Measurements from ENCODE around the gene ATP6V1C2.

GRCh38 chr2:10759151-10759714, 37.8 kb downstream of the ATP6V1C2 start:
- no peak for TF ChIP-seq EZH2phosphoT487 (IDR thresholded peaks at IDR 0.05; ENCODE audit: low read depth, severe bottlenecking, unreplicated experiment)
- no peak for TF ChIP-seq CTCF (IDR thresholded peaks at IDR 0.05; ENCODE audit: poor library complexity)

Measured in hepatocyte (in vitro differentiated cells).